IMR-90 (cell line): ENCODE data around the gene DAGLA. TPM values are rescaled to one million over a fixed set of nuclear protein-coding genes. Genes with fewer than 3 reads are reported as not detected.

Experiments
- ATAC-seq: fragments of 200-7000 bp; cut with Tn5 transposase; 2 replicates; pipeline ENCODE4 v1.9.1; 2020; ENCODE audit warnings: low read depth, mild to moderate bottlenecking, moderate library complexity
- BruUV-seq: library from RNA; stranded (reverse); fragments of 400-500 nt; replicated peaks from 2 replicates; lab custom pipeline; 2021; lab: Mats Ljungman, UMichigan
- CTCF ChIA-PET: fragments of 300-600 bp; formaldehyde crosslinking; extraction: SDS; loops from one replicate; lab custom pipeline; 2021; ENCODE audit warnings: antibody characterized with exemption; lab: Yijun Ruan, JAX
- POLR2A ChIA-PET: fragments of 300-600 bp; sonication (Branson Sonifier 250); formaldehyde crosslinking; loops from one replicate; lab custom pipeline; 2022; ENCODE audit warnings: antibody characterized with exemption; ENCODE audit not compliant: unreplicated experiment; lab: Charles Lee
- DNase-seq: peaks from one replicate; pipeline ENCODE4 v3.0.0; 2013
- H2AFZ ChIP-seq: replicated peaks from 2 replicates; pipeline ENCODE3; 2013; ENCODE audit warnings: low read length, mild to moderate bottlenecking; ENCODE audit not compliant: poor library complexity
- H2AK5ac ChIP-seq: 2 replicates; pipeline ENCODE4 v1.6.1; 2013; ENCODE audit warnings: low read depth, low read length, inconsistent platforms
- H2AK9ac ChIP-seq: replicated peaks from 2 replicates; pipeline ENCODE3; 2013; ENCODE audit warnings: mild to moderate bottlenecking, low read depth, low read length, moderate library complexity; ENCODE audit not compliant: poor library complexity
- H2BK120ac ChIP-seq: 2 replicates; pipeline ENCODE4 v1.6.1; 2013; ENCODE audit warnings: low read depth, low read length, inconsistent platforms
- H2BK15ac ChIP-seq: 3 replicates; pipeline ENCODE4 v1.6.1; 2013; ENCODE audit warnings: low read depth, low read length, inconsistent platforms
- H2BK20ac ChIP-seq: 2 replicates; pipeline ENCODE4 v1.6.1; 2013; ENCODE audit warnings: low read depth, mild to moderate bottlenecking, inconsistent platforms, low read length, moderate library complexity
- H2BK5ac ChIP-seq: 2 replicates; pipeline ENCODE4 v1.6.1; 2013; ENCODE audit warnings: mild to moderate bottlenecking, low read depth, low read length, inconsistent platforms; ENCODE audit not compliant: poor library complexity, severe bottlenecking
- H3K14ac ChIP-seq: replicated peaks from 2 replicates; pipeline ENCODE4 v1.6.1; 2013; ENCODE audit warnings: low read depth, low read length, inconsistent platforms
- H3K18ac ChIP-seq: 2 replicates; pipeline ENCODE4 v1.6.1; 2013; ENCODE audit warnings: low read depth, low read length, control low read depth
- H3K23ac ChIP-seq: 2 replicates; pipeline ENCODE4 v1.6.1; 2013; ENCODE audit warnings: low read depth, low read length, inconsistent platforms
- H3K27ac ChIP-seq: 2 replicates; pipeline ENCODE4 v1.5.1; 2013; ENCODE audit warnings: mild to moderate bottlenecking, control low read depth, low read length; ENCODE audit not compliant: insufficient read depth
- H3K27me3 ChIP-seq: 2 replicates; pipeline ENCODE4 v1.6.1; 2013; ENCODE audit warnings: low read length; ENCODE audit not compliant: control insufficient read depth, insufficient read depth
- H3K36me3 ChIP-seq: 2 replicates; pipeline ENCODE4 v1.6.1; 2013; ENCODE audit warnings: low read length, mixed read lengths; ENCODE audit not compliant: control insufficient read depth, insufficient read depth
- H3K4ac ChIP-seq: 2 replicates; pipeline ENCODE4 v1.6.1; 2013; ENCODE audit warnings: low read depth, low read length, inconsistent platforms
- H3K4me1 ChIP-seq: 2 replicates; pipeline ENCODE4 v1.6.1; 2013; ENCODE audit warnings: low read length, mixed read lengths; ENCODE audit not compliant: control insufficient read depth, insufficient read depth
- H3K4me2 ChIP-seq: 2 replicates; pipeline ENCODE4 v1.6.1; 2013; ENCODE audit warnings: low read depth, mild to moderate bottlenecking, control low read depth, low read length, moderate library complexity
- H3K4me3 ChIP-seq: 2 replicates; pipeline ENCODE4 v1.5.1; 2013; ENCODE audit warnings: low read depth, mild to moderate bottlenecking, control low read depth, low read length, moderate library complexity; ENCODE audit not compliant: insufficient read depth
- H3K56ac ChIP-seq: 2 replicates; pipeline ENCODE4 v1.6.1; 2013; ENCODE audit warnings: low read length, inconsistent platforms; ENCODE audit not compliant: insufficient read depth; ENCODE audit errors: extremely low read depth
- H3K79me1 ChIP-seq, 2 experiments: 2 replicates each; pipeline ENCODE4 v1.6.1; 2013; ENCODE audit warnings: low read length in 2 of 2, inconsistent platforms in 1 of 2, low read depth in 1 of 2
- H3K9ac ChIP-seq: 2 replicates; pipeline ENCODE4 v1.6.1; 2013; ENCODE audit warnings: low read depth, low read length, control low read depth
- H3K9me1 ChIP-seq: 2 replicates; pipeline ENCODE4 v1.6.1; 2013; ENCODE audit warnings: low read length, inconsistent platforms; ENCODE audit not compliant: insufficient read depth
- H3K9me3 ChIP-seq: 2 replicates; pipeline ENCODE4 v1.6.1; 2013; ENCODE audit warnings: low read length; ENCODE audit not compliant: control insufficient read depth, insufficient read depth
- H4K20me1 ChIP-seq: 2 replicates; pipeline ENCODE4 v1.6.1; 2013; ENCODE audit warnings: low read length, inconsistent platforms; ENCODE audit not compliant: insufficient read depth
- H4K5ac ChIP-seq: 2 replicates; pipeline ENCODE4 v1.6.1; 2013; ENCODE audit warnings: mild to moderate bottlenecking, low read depth, low read length, control low read depth
- H4K8ac ChIP-seq, 2 experiments: 2 replicates each; pipeline ENCODE4 v1.6.1; 2013; ENCODE audit warnings: low read depth in 2 of 2, low read length in 2 of 2, control low read depth in 1 of 2, inconsistent platforms in 1 of 2
- H4K91ac ChIP-seq: 2 replicates; pipeline ENCODE4 v1.6.1; 2013; ENCODE audit warnings: low read depth, low read length, inconsistent platforms; ENCODE audit not compliant: insufficient read depth
- BHLHE40 ChIP-seq: fragments of 150-350 bp; IDR thresholded peaks from 2 replicates; pipeline ENCODE4 v1.6.1; 2016; ENCODE audit warnings: mild to moderate bottlenecking, low read depth, low read length
- CEBPB ChIP-seq: IDR thresholded peaks from 2 replicates; pipeline ENCODE4 v1.6.1; 2012; ENCODE audit warnings: low read depth, low read length, improper control_type of control experiment
- CHD1 ChIP-seq: IDR thresholded peaks from 2 replicates; pipeline ENCODE4 v1.6.1; 2012; ENCODE audit warnings: low read depth, low read length, improper control_type of control experiment
- FOS ChIP-seq: fragments of 150-350 bp; IDR thresholded peaks from 2 replicates; pipeline ENCODE4 v1.6.1; 2016; ENCODE audit warnings: low read depth, low read length
- MAFK ChIP-seq: IDR thresholded peaks from 2 replicates; pipeline ENCODE4 v1.6.1; 2012; ENCODE audit warnings: low read depth, low read length, improper control_type of control experiment
- MAZ ChIP-seq: IDR thresholded peaks from 2 replicates; pipeline ENCODE4 v1.6.1; 2012; ENCODE audit warnings: low read depth, mild to moderate bottlenecking, low read length, improper control_type of control experiment, moderate library complexity, borderline replicate concordance
- MXI1 ChIP-seq: IDR thresholded peaks from 2 replicates; pipeline ENCODE4 v1.6.1; 2012; ENCODE audit warnings: low read depth, mild to moderate bottlenecking, low read length, moderate library complexity, borderline replicate concordance
- NFE2L2 ChIP-seq: fragments of 150-350 bp; IDR thresholded peaks from 2 replicates; pipeline ENCODE4 v1.6.1; 2016; ENCODE audit warnings: low read depth, mild to moderate bottlenecking, low read length
- POLR2A ChIP-seq: IDR thresholded peaks from 2 replicates; pipeline ENCODE4 v1.6.1; 2012; ENCODE audit warnings: mild to moderate bottlenecking, low read depth, low read length
- RAD21 ChIP-seq: IDR thresholded peaks from 2 replicates; pipeline ENCODE4 v1.6.1; 2012; ENCODE audit warnings: low read length, improper control_type of control experiment
- RCOR1 ChIP-seq: IDR thresholded peaks from 2 replicates; pipeline ENCODE4 v1.6.1; 2012; ENCODE audit warnings: mild to moderate bottlenecking, low read length, improper control_type of control experiment; ENCODE audit not compliant: insufficient replicate concordance
- RFX5 ChIP-seq: IDR thresholded peaks from 2 replicates; pipeline ENCODE4 v1.8.0; 2012; ENCODE audit warnings: low read depth, mild to moderate bottlenecking, low read length, moderate library complexity
- SMC3 ChIP-seq: fragments of 150-350 bp; IDR thresholded peaks from 2 replicates; pipeline ENCODE4 v1.6.1; 2016; ENCODE audit warnings: low read depth, mild to moderate bottlenecking, antibody characterized with exemption, low read length, moderate library complexity
- WGBS, 2 experiments: methylation state at CpG; one replicate each; pipeline versions ENCODE4 v1.1.5 to v1.1.7; 2013; ENCODE audit warnings: missing lambda C conversion rate in 2 of 2; ENCODE audit not compliant: insufficient read length in 1 of 2; ENCODE audit errors: extremely low coverage in 2 of 2; 5-methylcytosine and 5-hydroxymethylcytosine counted together
- dilution Hi-C: fragments of 300-500 bp; cut with HindIII; formaldehyde crosslinking; loops from one replicate; pipeline ENCODE4 v1.14.3; 2018; ENCODE audit warnings: low sequenced_read_pairs; ENCODE audit not compliant: unreplicated experiment
- in situ Hi-C: fragments of 300-500 bp; cut with MboI; formaldehyde crosslinking; loops from 3 replicates; pipeline ENCODE4 v1.14.3; 2019; ENCODE audit warnings: low sequenced_read_pairs, inconsistent platforms, mixed read lengths
- intact Hi-C: fragments of 100-400 bp; cut with micrococcal nuclease; formaldehyde crosslinking; loops from 2 replicates; pipeline ENCODE4 v1.10.0; 2022
- polyA plus RNA-seq, 3 experiments: library from polyadenylated mRNA; depleted of rRNA; stranded (reverse); fragments of >200 nt; gene quantifications; 2 replicates each; pipeline ENCODE4 v1.2.3, GENCODE V29; 2012; ENCODE audit warnings: low replicate concordance in 1 of 3
- total RNA-seq: library from RNA; depleted of rRNA; stranded (reverse); fragments of >200 nt; gene quantifications from 2 replicates; pipeline ENCODE4 v1.2.3, GENCODE V29; 2012
- TF ChIP-seq, protein P1 (sequence below): conservative IDR thresholded peaks from 2 replicates; pipeline ENCODE4 v1.5.1; 2012; ENCODE audit warnings: mild to moderate bottlenecking, low read depth, low read length, improper control_type of control experiment
- TF ChIP-seq, protein P2 (sequence below): fragments of 150-350 bp; IDR thresholded peaks from 2 replicates; pipeline ENCODE4 v1.6.1; 2017; ENCODE audit warnings: mild to moderate bottlenecking, antibody characterized with exemption, low read length, low read depth
- TF ChIP-seq, protein P3 (sequence below): fragments of 150-350 bp; IDR thresholded peaks from 2 replicates; pipeline ENCODE4 v1.6.1; 2016; ENCODE audit warnings: low read depth, mild to moderate bottlenecking, low read length, moderate library complexity, borderline replicate concordance

DAGLA gene
- total and polyA plus RNA-seq, 2 of the 4 experiments (the other 2 are of a cell fraction): 0.90 to 3.8 TPM

DNA sequence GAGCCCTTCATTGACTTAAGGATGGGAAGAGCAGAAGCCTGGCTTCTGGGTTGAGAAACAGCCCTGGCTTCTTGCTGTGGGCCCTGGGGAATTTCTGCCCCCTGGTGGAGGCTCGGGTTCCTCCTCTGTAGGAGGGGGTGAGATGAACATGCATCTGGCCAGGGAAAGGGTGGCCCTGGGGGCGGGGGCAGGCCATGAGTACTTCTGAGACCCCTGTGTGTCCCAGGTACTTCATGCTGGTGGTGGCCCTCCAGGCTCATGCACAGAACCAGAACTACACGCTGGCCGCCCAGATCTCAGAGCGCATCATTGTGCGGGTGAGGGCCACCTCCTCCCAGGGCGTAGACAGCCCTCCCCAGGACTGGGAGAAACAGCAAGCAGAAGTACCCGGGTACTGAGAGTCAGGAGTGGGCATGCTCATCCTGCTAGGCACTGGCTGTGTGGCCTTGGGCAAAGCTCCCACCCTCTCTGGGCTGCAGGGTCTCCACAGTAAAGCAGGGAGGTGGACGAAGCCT, 96.4 kb downstream of the DAGLA start:
- Histone ChIP-seq H3K9me3 (no peaks in the 10 kb centered on the region), H4K91ac (no peak overlapping the region), H4K5ac (no peak overlapping the region), H2AK9ac (no peak overlapping the region), H3K23ac (no peak overlapping the region), H4K8ac (no peak overlapping the region), H3K4ac (no peak overlapping the region), H2BK15ac (no peak overlapping the region), H3K18ac (no peak overlapping the region), H3K79me1 (no peaks in the 10 kb centered on the region), H3K4me3 (no peak overlapping the region), H3K36me3 (no peaks in the 10 kb centered on the region), H3K27me3 (no peaks in the 10 kb centered on the region), H3K9ac (no peak overlapping the region), H3K56ac (no peak overlapping the region), H3K4me2 (no peak overlapping the region), H2BK5ac (no peak overlapping the region), H3K27ac (no peak overlapping the region), H3K4me1 (no peaks in the 10 kb centered on the region), H3K14ac (no peak overlapping the region), H2BK120ac (no peak overlapping the region), H2AFZ (no peak overlapping the region), H4K20me1 (no peaks in the 10 kb centered on the region), H2BK20ac (no peak overlapping the region), H3K9me1 (no peaks in the 10 kb centered on the region), H2AK5ac (no peak overlapping the region)
- POLR2A ChIA-PET: no interaction called here
- no TSS peak for BruUV-seq
- WGBS, 2 experiments: 91% methylated on average over 5 of the region's 9 CpGs; no CpG with 5 or more reads in 1 of the 2 experiments
- CTCF ChIA-PET: no interaction called here
- in situ Hi-C loops: no loop called here
- peak; percentile 68 for DNase-seq
- dilution Hi-C loops: no loop called here
- TF ChIP-seq SMC3: peak; percentile 81
- no peak for TF ChIP-seq MXI1
- no peak for TF ChIP-seq RCOR1
- TF ChIP-seq CHD1: no peak
- TF ChIP-seq, protein P1, sequence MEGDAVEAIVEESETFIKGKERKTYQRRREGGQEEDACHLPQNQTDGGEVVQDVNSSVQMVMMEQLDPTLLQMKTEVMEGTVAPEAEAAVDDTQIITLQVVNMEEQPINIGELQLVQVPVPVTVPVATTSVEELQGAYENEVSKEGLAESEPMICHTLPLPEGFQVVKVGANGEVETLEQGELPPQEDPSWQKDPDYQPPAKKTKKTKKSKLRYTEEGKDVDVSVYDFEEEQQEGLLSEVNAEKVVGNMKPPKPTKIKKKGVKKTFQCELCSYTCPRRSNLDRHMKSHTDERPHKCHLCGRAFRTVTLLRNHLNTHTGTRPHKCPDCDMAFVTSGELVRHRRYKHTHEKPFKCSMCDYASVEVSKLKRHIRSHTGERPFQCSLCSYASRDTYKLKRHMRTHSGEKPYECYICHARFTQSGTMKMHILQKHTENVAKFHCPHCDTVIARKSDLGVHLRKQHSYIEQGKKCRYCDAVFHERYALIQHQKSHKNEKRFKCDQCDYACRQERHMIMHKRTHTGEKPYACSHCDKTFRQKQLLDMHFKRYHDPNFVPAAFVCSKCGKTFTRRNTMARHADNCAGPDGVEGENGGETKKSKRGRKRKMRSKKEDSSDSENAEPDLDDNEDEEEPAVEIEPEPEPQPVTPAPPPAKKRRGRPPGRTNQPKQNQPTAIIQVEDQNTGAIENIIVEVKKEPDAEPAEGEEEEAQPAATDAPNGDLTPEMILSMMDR: peak; percentile 84
- TF ChIP-seq RFX5: no peak
- TF ChIP-seq FOS: no peak
- peak; percentile 79 for TF ChIP-seq RAD21
- no peak for TF ChIP-seq MAFK
- TF ChIP-seq, protein P2, sequence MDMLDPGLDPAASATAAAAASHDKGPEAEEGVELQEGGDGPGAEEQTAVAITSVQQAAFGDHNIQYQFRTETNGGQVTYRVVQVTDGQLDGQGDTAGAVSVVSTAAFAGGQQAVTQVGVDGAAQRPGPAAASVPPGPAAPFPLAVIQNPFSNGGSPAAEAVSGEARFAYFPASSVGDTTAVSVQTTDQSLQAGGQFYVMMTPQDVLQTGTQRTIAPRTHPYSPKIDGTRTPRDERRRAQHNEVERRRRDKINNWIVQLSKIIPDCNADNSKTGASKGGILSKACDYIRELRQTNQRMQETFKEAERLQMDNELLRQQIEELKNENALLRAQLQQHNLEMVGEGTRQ: no peak
- TF ChIP-seq BHLHE40: no peak
- TF ChIP-seq, protein P3, sequence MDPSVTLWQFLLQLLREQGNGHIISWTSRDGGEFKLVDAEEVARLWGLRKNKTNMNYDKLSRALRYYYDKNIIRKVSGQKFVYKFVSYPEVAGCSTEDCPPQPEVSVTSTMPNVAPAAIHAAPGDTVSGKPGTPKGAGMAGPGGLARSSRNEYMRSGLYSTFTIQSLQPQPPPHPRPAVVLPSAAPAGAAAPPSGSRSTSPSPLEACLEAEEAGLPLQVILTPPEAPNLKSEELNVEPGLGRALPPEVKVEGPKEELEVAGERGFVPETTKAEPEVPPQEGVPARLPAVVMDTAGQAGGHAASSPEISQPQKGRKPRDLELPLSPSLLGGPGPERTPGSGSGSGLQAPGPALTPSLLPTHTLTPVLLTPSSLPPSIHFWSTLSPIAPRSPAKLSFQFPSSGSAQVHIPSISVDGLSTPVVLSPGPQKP: no peak
- peak; percentile 52 for TF ChIP-seq MAZ
- no peak for TF ChIP-seq NFE2L2
- no peak for TF ChIP-seq POLR2A
- TF ChIP-seq CEBPB: peak; percentile 52; the same call in 1 of the 2 replicates
- peak; percentile 91 for ATAC-seq
- intact Hi-C loops: loop anchor here (1.0 kb wide), 2 partner anchors 24 to 29 kb away; partner anchors contain the start of gene MYRF
